HUES6 (cell line): Measurements from ENCODE around the gene FAM117B.

Source experiments
- H3K27ac ChIP-seq: 2 replicates; pipeline ENCODE4 v1.7.0; 2013; ENCODE audit warnings: low read depth, mild to moderate bottlenecking, low read length, inconsistent platforms
- H3K27me3 ChIP-seq: 2 replicates; pipeline ENCODE4 v1.6.1; 2013; ENCODE audit warnings: low read length; ENCODE audit not compliant: control insufficient read depth, insufficient read depth
- H3K36me3 ChIP-seq: 2 replicates; pipeline ENCODE4 v1.6.1; 2013; ENCODE audit warnings: low read length; ENCODE audit not compliant: control insufficient read depth, insufficient read depth
- H3K4me1 ChIP-seq: 2 replicates; pipeline ENCODE4 v1.6.1; 2013; ENCODE audit warnings: low read length; ENCODE audit not compliant: control insufficient read depth, insufficient read depth
- H3K4me3 ChIP-seq: 2 replicates; pipeline ENCODE4 v1.5.1; 2013; ENCODE audit warnings: low read depth, low read length
- H3K9ac ChIP-seq: one replicate; pipeline ENCODE4 v1.6.1; 2013; ENCODE audit warnings: mild to moderate bottlenecking, low read length
- H3K9me3 ChIP-seq: 2 replicates; pipeline ENCODE4 v1.6.1; 2013; ENCODE audit warnings: low read depth, low read length; ENCODE audit not compliant: control insufficient read depth, insufficient read depth

The FAM117B gene

DNA sequence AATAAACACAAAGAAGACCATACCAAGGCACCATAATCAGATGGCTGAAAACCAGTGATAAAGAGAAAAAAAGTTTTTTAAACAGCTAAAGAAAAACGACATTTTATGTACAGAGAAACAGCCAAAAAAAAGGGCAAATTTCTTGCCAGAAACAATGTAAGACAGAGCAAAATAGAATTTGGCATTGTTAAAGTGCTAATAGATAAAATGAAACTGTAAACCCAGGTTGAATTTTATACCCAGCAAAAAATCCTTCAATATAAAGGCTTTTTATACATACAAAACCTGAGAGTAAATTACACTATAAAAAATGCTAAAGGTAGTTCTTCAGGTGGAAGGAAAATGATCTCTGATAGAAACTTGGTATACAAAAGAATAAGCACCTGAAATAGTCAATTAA lies 45.7 kb downstream of the FAM117B start:
- H3K4me3 ChIP-seq = no peak overlapping the region
- H3K4me1 ChIP-seq = peaks cover 11% of the 10 kb centered on the region
- H3K36me3 ChIP-seq = no peaks in the 10 kb centered on the region
- H3K27ac ChIP-seq = no peak overlapping the region
- no peak overlapping the region for H3K9ac ChIP-seq
- peaks cover 3% of the 10 kb centered on the region; the same call in 1 of the 2 replicates for H3K9me3 ChIP-seq
- no peaks in the 10 kb centered on the region for H3K27me3 ChIP-seq

DNA sequence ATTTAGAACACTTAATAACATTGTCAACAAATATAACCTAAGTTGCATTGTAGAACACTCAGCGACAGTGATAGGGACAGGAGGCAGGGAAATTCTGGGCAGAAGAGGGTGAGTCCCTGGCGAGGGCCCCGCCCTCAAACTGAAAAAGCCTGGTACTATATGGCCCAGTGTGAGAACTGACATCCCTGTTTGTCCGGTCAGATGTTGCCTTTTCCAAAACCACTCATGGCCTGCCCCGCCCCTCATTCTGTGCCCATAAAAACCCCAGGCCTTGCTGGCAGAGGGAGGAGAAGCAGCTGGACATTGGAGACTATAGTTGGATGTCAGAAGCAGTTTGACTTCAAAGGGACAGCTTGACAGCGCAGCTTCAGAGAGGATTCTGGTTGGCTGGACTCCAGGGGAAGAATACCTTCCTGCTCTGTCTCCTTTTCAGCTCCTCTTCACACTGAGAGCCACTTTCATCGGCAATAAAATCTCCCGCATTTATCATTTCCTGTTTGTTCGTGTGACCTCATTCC lies 47.0 kb downstream of the FAM117B start:
- no peak overlapping the region for H3K27ac ChIP-seq
- no peaks in the 10 kb centered on the region for H3K27me3 ChIP-seq
- H3K9ac ChIP-seq = no peak overlapping the region
- peaks cover 11% of the 10 kb centered on the region for H3K4me1 ChIP-seq
- H3K9me3 ChIP-seq = peaks cover 3% of the 10 kb centered on the region; the same call in 1 of the 2 replicates
- H3K4me3 ChIP-seq = no peak overlapping the region
- H3K36me3 ChIP-seq = no peaks in the 10 kb centered on the region

GRCh38 chr2:202682274-202682673 lies 47.5 kb downstream of the FAM117B start:
- no peaks in the 10 kb centered on the region for H3K36me3 ChIP-seq
- H3K4me1 ChIP-seq = peaks cover 11% of the 10 kb centered on the region
- H3K9ac ChIP-seq = no peak overlapping the region
- H3K27ac ChIP-seq = no peak overlapping the region
- no peaks in the 10 kb centered on the region for H3K27me3 ChIP-seq
- no peak overlapping the region for H3K4me3 ChIP-seq
- H3K9me3 ChIP-seq = peaks cover 3% of the 10 kb centered on the region; the same call in 1 of the 2 replicates

GRCh38 chr2:202687276-202687675 lies 52.5 kb downstream of the FAM117B start:
- Histone ChIP-seq H3K9ac (no peak overlapping the region), H3K4me1 (0 out of 2 replicates have a peak, but pooled peaks cover 2% of the 10 kb centered on the region), H3K9me3 (no peaks in the 10 kb centered on the region), H3K27ac (no peak overlapping the region), H3K36me3 (no peaks in the 10 kb centered on the region), H3K27me3 (no peaks in the 10 kb centered on the region), H3K4me3 (no peak overlapping the region)

- Histone ChIP-seq H3K27ac (no peak overlapping the region), H3K9ac (no peak overlapping the region), H3K27me3 (no peaks in the 10 kb centered on the region), H3K4me3 (no peak overlapping the region), H3K4me1 (no peaks in the 10 kb centered on the region), H3K36me3 (no peaks in the 10 kb centered on the region), H3K9me3 (no peaks in the 10 kb centered on the region)
These were observed 54.7 kb downstream of the FAM117B start for GRCh38 chr2:202689459-202689858.

DNA sequence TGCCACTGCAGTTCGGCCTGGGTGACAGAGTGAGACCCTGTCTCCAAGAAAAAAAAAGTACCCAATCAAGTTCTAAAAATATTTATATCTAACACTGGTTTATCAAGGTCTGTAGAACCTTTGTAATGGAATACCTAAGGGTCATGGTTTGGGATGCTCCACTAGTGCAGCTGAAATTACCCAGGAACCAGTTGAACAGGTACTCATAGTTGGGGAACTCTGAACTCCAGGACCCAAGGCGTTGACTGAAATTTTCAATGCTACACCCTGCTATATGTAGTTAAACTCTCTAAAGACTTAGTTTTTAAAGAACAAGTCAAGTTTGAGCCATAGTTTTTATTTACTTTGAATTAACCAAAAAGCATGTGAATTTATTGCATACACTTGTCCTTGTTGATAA lies 55.1 kb downstream of the FAM117B start:
- Histone ChIP-seq H3K9me3 (no peaks in the 10 kb centered on the region), H3K4me1 (no peaks in the 10 kb centered on the region), H3K36me3 (no peaks in the 10 kb centered on the region), H3K4me3 (no peak overlapping the region), H3K27ac (no peak overlapping the region), H3K9ac (no peak overlapping the region), H3K27me3 (no peaks in the 10 kb centered on the region)

GRCh38 chr2:202690321-202690900 lies 55.6 kb downstream of the FAM117B start:
- Histone ChIP-seq H3K27me3 (no peaks in the 10 kb centered on the region), H3K4me1 (no peaks in the 10 kb centered on the region), H3K36me3 (no peaks in the 10 kb centered on the region), H3K9ac (no peak overlapping the region), H3K4me3 (no peak overlapping the region), H3K27ac (no peak overlapping the region), H3K9me3 (no peaks in the 10 kb centered on the region)

DNA sequence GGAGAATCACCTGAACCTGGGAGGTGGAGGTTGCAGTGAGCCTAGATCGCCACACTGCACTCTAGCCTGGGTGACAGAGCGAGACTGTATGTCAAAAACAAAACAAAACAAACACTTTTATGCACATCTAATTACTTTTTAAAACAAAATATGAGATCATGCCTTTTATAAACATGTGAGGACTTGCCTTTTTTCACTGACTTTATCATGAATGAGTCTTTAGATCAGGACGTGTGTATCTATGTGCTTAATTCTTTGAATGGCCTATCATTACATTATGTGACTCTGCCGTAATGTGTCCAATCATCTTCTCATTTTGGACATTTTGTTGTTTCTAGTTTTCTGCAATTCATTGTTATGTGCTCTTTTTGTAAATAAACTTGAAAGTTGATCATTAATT lies 58.7 kb downstream of the FAM117B start:
- H3K4me3 ChIP-seq = no peak overlapping the region
- peaks cover 11% of the 10 kb centered on the region; the same call in 1 of the 2 replicates for H3K36me3 ChIP-seq
- H3K27me3 ChIP-seq = no peaks in the 10 kb centered on the region
- no peaks in the 10 kb centered on the region for H3K4me1 ChIP-seq
- H3K9ac ChIP-seq = no peak overlapping the region
- no peak overlapping the region for H3K27ac ChIP-seq
- no peaks in the 10 kb centered on the region for H3K9me3 ChIP-seq

DNA sequence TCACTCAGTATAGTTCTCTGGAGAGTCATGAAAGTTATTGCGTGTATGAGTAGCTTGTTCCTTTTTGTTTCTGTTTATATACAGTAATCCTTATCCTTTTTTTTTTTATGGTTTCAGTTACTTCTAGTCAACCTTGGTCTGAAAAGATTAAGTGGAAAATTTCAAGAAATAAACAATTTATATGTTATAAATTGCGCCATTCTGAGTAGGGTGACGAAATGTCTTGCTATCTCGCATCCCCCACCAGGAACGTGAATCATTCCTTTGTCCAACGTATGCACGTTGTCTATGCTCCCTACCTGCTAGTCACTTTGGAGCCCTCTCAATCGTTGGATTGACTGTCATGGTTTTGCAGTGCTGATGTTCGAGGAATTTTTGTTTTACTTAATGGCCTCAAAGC lies 60.4 kb downstream of the FAM117B start:
- Histone ChIP-seq H3K27ac (no peak overlapping the region), H3K9ac (no peak overlapping the region), H3K36me3 (peaks cover 11% of the 10 kb centered on the region; the same call in 1 of the 2 replicates), H3K4me1 (no peaks in the 10 kb centered on the region), H3K27me3 (no peaks in the 10 kb centered on the region), H3K9me3 (no peaks in the 10 kb centered on the region), H3K4me3 (no peak overlapping the region)

DNA sequence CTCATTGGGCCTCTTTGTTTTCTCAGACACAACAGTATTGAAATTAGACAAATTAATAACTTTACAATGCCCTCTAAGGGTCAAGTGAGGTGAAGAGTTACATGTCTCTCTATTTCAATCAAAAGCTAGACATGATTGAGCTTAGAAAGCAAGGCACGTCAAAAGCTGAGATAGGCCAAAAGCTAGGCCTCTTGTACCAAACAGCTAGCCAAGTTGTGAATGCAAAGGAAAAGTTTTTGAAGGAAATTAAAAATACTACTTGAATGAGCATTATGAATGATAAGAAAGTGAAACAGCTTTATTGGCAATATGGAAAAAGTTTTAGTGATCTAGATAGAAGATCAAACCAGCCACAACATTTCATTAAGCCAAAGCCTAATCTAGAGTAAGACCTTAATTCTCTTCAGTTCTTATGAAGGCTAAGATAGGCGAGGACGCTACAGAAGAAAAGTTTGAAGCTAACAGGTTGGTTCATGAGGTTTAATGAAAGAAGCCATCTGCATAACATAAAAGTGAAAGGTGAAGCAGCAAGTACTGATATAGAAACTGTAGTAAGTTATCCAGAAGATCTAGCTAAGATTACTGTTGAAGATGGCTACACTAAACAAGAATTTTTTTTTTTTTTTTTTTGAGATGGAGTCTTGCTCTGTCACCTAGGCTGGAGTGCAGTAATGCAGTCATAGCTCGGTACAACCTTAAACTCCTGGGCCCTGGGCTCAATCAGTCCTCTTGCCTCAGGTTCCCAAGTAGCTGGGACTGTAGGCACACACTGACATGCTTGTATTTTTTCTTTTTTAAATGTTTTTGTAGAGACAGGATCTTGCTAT lies 65.5 kb downstream of the FAM117B start:
- Histone ChIP-seq H3K27me3 (no peaks in the 10 kb centered on the region), H3K27ac (no peak overlapping the region), H3K9ac (no peak overlapping the region), H3K4me1 (no peaks in the 10 kb centered on the region), H3K9me3 (0 out of 2 replicates have a peak, but pooled peaks cover 2% of the 10 kb centered on the region), H3K4me3 (no peak overlapping the region), H3K36me3 (peaks cover 11% of the 10 kb centered on the region; the same call in 1 of the 2 replicates)

GRCh38 chr2:202703091-202703490 lies 68.3 kb downstream of the FAM117B start:
- no peaks in the 10 kb centered on the region for H3K36me3 ChIP-seq
- H3K9me3 ChIP-seq = 0 out of 2 replicates have a peak, but pooled peaks cover 2% of the 10 kb centered on the region
- H3K9ac ChIP-seq = no peak overlapping the region
- no peak overlapping the region for H3K27ac ChIP-seq
- H3K4me3 ChIP-seq = no peak overlapping the region
- no peaks in the 10 kb centered on the region for H3K27me3 ChIP-seq
- H3K4me1 ChIP-seq = no peaks in the 10 kb centered on the region
